ENCODE measurements around the gene TPH2.

GRCh38 chr12:71958056-71958455, 19.4 kb downstream of the TPH2 start:
- no peak for TF ChIP-seq EZH2 (IDR thresholded peaks at IDR 0.05; ENCODE audit: insufficient read depth, poor library complexity, severe bottlenecking)
- TF ChIP-seq EZH2phosphoT487 (IDR thresholded peaks at IDR 0.05; ENCODE audit: insufficient read depth, low read depth) = no peak
